GM20000 (cell line): ENCODE measurements around the gene NID1.

ENCODE experiments used
- DNase-seq: peaks from one replicate; pipeline ENCODE4 v3.0.0; 2012; ENCODE audit warnings: low spot score
- CTCF ChIP-seq: IDR thresholded peaks from 2 replicates; pipeline ENCODE4 v1.5.1; 2012; ENCODE audit warnings: mild to moderate bottlenecking, control low read depth; ENCODE audit errors: extremely low read depth, missing control alignments

Gene NID1

GRCh38 chr1:236064674-236065508 lies at the start of gene NID1:
TSS of gene NID1 (minus strand) at chr1:236065090. CDS start at chr1:236065079, 11 bp downstream.
- DNase-seq, result peak; percentile 72
- TF ChIP-seq CTCF, result no peak

GRCh38 chr1:236114076-236114747 lies 49.3 kb upstream of the NID1 start:
- TF ChIP-seq CTCF, result no peak
- DNase-seq, result no peak

GRCh38 chr1:236113324-236114032 lies 48.6 kb upstream of the NID1 start:
- DNase-seq, result no peak
- no peak for TF ChIP-seq CTCF

- no peak for DNase-seq
- TF ChIP-seq CTCF, result no peak
Measured at GRCh38 chr1:236112332-236112627, 47.4 kb upstream of the NID1 start.

- no peak for TF ChIP-seq CTCF
- DNase-seq, result no peak
Measured at GRCh38 chr1:236111527-236112331, 46.8 kb upstream of the NID1 start.

- DNase-seq, result no peak
- no peak for TF ChIP-seq CTCF
Measured at GRCh38 chr1:236110137-236110536, 45.2 kb upstream of the NID1 start.
